GM19351 (cell line): ENCODE data around the gene OGFR.

ENCODE experiments used
- ATAC-seq: cut with Tn5 transposase; IDR thresholded peaks from one replicate; pipeline ENCODE4 v1.9.1; 2021; ENCODE audit warnings: mild to moderate bottlenecking, moderate library complexity; ENCODE audit not compliant: unreplicated experiment

Gene OGFR, protein sequence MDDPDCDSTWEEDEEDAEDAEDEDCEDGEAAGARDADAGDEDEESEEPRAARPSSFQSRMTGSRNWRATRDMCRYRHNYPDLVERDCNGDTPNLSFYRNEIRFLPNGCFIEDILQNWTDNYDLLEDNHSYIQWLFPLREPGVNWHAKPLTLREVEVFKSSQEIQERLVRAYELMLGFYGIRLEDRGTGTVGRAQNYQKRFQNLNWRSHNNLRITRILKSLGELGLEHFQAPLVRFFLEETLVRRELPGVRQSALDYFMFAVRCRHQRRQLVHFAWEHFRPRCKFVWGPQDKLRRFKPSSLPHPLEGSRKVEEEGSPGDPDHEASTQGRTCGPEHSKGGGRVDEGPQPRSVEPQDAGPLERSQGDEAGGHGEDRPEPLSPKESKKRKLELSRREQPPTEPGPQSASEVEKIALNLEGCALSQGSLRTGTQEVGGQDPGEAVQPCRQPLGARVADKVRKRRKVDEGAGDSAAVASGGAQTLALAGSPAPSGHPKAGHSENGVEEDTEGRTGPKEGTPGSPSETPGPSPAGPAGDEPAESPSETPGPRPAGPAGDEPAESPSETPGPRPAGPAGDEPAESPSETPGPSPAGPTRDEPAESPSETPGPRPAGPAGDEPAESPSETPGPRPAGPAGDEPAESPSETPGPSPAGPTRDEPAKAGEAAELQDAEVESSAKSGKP

GRCh38 chr20:62804627-62805154, at the start of gene OGFR:
Gene OGFR, plus strand, starts transcription at chr20:62804835. Its CDS starts 25 bp downstream, at chr20:62804860.
- ATAC-seq, result peak; percentile 45

GRCh38 chr20:62754991-62755356, 49.7 kb upstream of the OGFR start:
- ATAC-seq, result no peak

DNA sequence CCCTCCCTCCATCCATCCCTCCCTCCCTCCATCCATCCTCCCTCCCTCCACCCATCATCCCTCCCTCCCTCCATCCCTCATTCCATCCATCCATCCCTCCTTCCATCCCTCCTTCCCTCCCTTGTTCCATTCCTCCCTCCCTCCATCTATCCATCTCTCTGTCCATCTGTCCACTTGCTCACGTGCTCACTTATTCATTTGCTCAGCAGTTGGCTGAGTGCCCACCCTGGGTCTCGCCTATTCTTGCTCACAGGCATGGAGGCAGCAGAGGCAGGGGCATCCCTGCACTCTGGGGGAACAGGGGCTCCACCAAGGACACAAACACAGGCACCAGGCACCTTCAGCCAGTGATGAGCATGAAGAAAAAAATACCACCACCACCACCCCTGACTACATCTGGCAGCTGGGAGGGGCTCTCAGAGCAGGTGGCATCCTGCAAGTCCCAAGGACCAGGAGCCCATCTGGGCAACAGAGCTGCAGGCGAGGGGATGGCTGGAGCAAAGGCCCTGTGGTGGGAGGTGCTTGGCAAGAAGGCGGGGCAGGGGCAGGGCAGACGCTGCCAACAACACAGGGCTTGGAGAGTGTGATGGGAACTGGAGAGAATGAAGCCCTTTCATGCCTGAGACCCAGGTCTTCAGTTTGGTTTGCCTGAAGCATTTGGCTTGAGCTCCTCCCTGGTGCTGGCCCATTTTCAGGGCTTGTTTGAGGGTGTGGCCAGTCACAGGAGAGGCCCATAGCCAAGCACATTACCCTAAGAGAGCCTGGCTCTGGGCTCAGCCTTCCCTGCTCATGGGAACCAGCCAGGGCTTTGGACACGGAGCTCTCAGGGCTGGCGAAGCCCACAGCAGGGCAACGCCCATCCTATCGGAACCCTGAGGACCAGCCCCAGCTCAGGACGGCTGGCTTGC, 48.6 kb upstream of the OGFR start:
- ATAC-seq, result no peak

DNA sequence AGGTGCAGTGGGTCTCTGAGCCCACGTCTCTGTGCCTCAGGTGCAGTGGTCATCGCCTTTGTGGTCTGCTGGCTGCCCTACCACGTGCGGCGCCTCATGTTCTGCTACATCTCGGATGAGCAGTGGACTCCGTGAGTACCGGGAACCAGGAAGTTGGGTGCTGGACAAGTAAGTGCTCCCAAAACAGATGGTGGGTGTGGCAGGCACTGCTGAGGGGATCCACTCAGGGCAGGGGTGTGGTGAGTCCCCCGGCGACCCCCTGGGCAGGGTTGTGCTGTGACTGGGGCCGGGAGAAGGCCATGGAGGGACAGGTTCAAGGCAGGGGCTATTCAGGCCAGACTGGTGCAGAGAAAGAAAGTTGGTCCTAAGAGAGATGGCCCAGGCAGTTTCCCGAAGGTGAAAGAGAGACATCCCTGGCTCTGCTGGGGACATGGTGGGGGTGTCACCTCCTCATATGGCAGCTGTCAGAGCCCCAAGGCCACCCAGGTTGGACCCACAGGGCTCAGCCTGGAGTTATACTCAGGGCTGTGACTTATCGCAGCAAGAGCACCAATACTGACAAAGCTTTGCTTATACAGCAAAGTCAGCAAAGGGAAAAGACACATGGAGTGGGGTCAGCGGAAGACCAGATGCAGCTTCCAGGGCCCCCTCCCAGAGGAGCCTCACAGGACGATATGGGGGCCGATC, 46.3 kb upstream of the OGFR start:
- no peak for ATAC-seq

DNA sequence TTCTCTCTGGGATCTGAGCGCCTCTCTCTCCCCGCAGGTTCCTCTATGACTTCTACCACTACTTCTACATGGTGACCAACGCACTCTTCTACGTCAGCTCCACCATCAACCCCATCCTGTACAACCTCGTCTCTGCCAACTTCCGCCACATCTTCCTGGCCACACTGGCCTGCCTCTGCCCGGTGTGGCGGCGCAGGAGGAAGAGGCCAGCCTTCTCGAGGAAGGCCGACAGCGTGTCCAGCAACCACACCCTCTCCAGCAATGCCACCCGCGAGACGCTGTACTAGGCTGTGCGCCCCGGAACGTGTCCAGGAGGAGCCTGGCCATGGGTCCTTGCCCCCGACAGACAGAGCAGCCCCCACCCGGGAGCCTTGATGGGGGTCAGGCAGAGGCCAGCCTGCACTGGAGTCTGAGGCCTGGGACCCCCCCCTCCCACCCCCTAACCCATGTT, 44.6 kb upstream of the OGFR start:
- ATAC-seq, result no peak

DNA sequence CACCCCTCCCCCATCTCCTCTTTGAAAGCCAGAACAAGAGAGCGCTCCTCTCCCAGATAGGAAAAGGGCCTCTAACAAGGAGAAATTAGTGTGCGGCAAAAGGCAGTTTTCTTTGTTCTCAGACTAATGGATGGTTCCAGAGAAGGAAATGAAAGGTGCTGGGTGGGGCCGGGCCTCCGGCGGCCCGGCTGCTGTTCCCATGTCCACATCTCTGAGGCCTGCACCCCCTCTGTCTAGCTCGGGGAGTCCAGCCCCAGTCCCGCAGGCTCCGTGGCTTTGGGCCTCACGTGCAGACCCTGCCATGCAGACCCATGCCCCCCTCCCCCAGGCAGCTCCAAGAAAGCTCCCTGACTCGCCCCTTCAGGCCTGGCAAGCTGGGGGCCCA, 44.2 kb upstream of the OGFR start:
- ATAC-seq, result no peak

GRCh38 chr20:62760856-62761758, 43.5 kb upstream of the OGFR start:
- no peak for ATAC-seq

DNA sequence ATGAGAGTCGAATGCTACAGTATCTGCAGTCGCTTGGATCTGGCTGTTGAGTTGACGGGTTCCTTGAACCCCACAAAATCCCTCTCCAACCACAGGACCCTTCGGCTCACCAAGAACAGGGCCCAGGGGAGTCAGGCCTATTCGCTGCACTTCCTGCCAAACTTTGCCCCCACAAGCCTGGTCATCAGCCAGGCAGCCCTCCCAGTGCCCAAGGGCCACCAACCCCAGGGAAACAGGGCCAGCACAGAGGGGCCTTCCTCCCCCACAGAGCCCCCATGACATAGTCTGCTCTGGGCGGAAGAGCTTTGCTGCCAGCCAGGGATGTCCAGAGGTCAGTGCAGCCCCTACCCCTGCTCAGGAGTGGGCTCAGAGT, 42.9 kb upstream of the OGFR start:
- ATAC-seq, result no peak

DNA sequence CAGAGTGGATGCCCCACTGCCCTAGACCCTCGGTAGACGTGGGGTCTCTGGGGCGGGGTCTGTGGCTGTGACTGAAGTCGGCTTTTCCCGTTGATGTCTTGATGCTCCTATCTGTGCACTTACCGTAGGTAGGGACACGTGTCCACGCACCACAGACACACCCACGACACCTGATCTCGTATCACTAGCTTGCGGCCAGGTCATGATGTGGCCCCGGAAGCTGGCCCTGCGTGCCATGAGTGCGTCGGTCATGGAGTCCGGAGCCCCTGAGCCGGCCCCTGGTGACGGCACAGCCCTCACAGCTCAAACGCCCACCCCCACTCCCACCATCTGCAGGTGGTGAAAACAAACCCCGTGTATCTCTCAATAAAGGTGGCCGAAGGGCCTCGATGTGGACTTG, 42.3 kb upstream of the OGFR start:
- no peak for ATAC-seq

DNA sequence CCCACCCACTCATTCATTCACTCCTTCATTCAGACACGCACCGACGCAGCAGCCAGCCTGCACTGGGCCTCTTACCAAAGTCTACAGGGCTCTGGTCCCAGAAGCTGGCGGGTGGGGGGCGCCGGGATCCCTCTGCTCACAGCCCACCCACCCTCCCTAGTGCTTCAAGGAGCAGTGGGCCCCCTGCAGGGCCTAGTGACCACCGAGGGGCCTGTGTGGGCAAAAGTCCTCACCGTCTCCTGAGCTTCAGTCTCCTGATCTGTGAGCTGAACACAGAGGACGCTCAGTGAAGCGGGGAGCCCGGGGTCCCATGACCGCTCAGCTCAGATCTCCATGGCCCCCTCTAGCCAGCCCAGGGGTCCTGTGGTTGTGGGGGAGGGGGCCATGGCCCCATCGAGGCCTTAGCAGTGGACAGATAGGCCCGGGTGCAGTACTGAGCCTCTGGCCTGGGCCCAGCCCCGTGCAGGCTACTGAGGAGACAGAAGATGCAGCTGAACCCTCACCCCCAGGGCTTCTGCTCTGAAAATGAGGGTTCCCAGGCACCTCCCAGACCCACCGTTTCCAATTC, 41.8 kb upstream of the OGFR start:
- ATAC-seq, result no peak

- no peak for ATAC-seq
Observed at GRCh38 chr20:62763404-62763803, 41.2 kb upstream of the OGFR start.

DNA sequence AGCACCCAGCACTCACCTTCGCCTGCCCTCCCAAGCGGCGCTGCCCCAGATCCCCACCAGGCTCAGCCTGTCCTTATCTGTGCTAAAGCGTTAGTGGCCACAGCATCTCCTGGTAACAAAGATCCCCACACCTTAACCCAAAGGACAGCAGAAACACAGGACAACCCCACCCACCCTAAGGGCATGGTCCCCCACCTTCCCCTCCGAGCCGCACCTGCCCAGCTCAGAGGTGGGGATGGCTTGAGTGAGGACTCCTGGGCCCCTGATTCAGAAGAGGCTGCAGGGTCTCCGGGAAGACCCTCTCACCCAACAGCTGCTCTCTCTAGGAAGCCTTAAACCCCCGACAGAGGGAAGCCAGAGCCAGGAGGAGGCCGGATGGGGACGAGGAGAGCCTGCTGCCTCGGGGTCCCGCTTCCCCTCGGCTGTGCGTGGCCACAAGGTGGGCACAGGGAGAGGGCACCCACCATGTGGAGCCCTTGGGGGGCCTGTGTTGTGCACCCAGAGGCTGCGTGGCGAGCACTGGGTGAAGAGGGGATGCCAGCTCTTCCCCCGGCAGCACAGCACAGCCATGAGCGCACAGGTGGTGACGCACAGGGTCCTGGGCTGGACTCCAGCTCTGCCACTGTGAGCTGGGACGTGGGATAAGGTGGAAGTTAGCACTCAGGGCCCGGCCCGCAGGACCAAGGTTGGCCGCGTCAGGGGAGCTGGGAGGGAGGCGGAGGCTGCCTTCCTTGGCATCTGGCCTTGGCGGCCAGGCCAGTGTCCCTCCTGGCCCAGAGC, 40.3 kb upstream of the OGFR start:
- ATAC-seq, result no peak

- ATAC-seq, result no peak
Observed at GRCh38 chr20:62765021-62765420, 39.6 kb upstream of the OGFR start.

DNA sequence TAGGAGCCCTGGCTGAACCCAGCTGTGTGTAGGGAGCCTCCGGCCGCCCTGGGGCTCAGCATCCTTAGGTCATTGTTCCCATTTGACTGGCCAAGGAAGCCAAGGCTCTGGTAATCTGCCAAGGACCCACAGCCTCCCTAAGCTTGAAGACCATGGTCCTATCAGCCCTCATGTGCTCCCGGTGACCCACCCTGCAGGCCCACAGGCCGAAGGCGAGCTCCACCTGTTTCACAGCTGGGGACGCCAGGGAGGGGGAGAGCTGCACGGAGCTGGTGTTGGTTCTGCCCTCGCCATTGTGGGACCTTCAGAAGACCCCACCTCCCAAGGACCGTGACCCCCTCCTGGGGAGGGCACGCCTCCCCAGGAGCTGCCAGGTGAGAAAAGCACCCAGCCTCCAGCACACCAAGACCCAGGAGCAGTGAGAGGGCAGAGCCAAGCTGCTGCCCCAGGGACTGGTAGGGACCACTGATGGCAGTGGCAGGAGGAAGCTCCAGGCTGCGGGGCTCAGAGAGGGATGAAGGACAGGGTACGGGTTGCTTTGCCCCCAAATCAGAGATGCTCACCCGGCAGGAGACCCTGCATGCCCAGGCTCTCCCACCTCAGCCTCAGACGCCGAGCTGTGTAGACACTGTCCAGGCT, 39.1 kb upstream of the OGFR start:
- ATAC-seq, result no peak

DNA sequence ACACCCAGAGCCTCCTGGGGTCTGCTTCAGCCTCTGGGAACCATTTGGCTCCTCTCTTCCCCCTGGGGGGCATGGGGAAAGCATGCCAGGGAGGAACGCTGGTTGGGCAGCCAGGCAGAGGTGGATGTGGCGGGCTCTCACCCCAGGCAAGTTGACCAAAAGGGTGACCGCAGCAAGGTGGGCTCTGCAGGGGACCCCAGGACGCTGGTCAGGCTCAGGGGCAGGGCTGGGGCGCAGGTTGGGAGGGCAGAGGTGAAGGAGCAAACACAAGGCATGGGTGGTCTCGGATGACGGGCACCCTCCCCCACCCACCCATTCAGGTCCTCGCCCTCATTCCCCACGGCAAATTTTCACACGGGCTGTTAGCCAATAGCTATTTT, 38.6 kb upstream of the OGFR start:
- no peak for ATAC-seq

DNA sequence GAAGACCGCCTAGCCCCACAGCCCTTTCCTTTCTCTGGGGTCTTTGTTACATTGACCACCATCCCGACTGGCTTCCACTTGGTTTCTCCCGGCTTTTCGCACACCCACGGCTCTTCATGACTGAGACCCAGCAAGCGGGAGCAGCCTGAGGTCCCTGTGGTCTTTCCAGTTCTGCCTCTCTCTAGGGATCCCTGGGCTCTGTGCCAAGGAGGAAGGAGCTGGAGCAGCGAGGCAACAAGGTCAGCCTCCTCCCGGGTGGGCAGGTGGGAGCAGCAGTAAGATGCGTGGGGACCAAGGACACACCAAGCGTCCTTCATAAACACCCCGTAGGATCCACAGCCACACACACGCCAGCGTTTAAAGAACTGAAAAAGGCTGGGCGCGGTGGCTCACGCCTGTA, 37.9 kb upstream of the OGFR start:
- no peak for ATAC-seq

GRCh38 chr20:62768234-62768546, 36.4 kb upstream of the OGFR start:
- ATAC-seq, result no peak

- ATAC-seq, result no peak
Observed at GRCh38 chr20:62768551-62769287, 35.9 kb upstream of the OGFR start.
